ENCODE data around the gene ZNF804B. TPM values are rescaled to one million over a fixed set of nuclear protein-coding genes. Genes with fewer than 3 reads are reported as not detected.

The ZNF804B gene
- total and polyA plus RNA-seq, 7 donors = 0.01 to 0.41 (median 0.32) TPM; not detected in 3

GRCh38 chr7:89264126-89264525 lies 504.6 kb downstream of the ZNF804B start:
- no peak for DNase-seq
- intact Hi-C loops (cut with DNase I) = no loop called here

DNA sequence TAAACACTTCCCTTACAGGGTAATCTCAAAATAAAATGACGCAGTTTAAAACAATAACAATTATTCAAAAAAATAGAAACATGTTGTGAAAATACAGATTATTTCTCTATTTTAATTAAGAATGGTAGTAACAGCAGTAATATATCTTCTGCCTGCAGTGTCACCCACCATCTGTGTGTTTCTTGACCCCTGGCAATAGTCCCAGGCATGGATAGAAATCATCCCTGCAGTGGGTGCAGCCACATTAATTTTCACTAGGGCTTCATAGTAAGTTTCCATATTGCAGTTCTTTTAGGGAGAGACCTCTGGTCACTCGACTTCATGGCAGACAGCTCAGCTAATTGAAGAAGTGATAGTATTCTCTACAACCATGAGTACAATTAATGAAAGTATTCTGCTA lies 506.1 kb downstream of the ZNF804B start:
- Histone ChIP-seq H3K36me3 (no peaks in the 10 kb centered on the region), H3K9me3 (no peaks in the 10 kb centered on the region), H3K27me3 (no peaks in the 10 kb centered on the region), H3K4me1 (peaks cover 0 to 28% (median 4%) of the 10 kb centered on the region in 4 donors), H3K27ac (no peak overlapping the region), H3K4me3 (no peak overlapping the region)
- intact Hi-C loops (cut with DNase I) = no loop called here
- no peak for DNase-seq
- TF ChIP-seq EP300 (IDR thresholded peaks at IDR 0.05) (no peak), POLR2A (IDR thresholded peaks at IDR 0.05) (no peak), POLR2AphosphoS5 (IDR thresholded peaks at IDR 0.05) (no peak)
- TF ChIP-seq, protein P1, sequence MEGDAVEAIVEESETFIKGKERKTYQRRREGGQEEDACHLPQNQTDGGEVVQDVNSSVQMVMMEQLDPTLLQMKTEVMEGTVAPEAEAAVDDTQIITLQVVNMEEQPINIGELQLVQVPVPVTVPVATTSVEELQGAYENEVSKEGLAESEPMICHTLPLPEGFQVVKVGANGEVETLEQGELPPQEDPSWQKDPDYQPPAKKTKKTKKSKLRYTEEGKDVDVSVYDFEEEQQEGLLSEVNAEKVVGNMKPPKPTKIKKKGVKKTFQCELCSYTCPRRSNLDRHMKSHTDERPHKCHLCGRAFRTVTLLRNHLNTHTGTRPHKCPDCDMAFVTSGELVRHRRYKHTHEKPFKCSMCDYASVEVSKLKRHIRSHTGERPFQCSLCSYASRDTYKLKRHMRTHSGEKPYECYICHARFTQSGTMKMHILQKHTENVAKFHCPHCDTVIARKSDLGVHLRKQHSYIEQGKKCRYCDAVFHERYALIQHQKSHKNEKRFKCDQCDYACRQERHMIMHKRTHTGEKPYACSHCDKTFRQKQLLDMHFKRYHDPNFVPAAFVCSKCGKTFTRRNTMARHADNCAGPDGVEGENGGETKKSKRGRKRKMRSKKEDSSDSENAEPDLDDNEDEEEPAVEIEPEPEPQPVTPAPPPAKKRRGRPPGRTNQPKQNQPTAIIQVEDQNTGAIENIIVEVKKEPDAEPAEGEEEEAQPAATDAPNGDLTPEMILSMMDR (IDR thresholded peaks at IDR 0.05) = no peak
- 54 to 69% methylated on average over 2 of the region's 2 CpGs for WGBS, 2 donors

More at GRCh38 chr7:89264126-89264525, 504.6 kb downstream of the ZNF804B start:
- Histone ChIP-seq H3K36me3 (no peaks in the 10 kb centered on the region), H3K27ac (peak overlapping the region in 1 of 4 donors; percentile 36), H3K27me3 (no peaks in the 10 kb centered on the region), H3K4me3 (no peak overlapping the region), H3K9me3 (no peaks in the 10 kb centered on the region), H3K4me1 (peaks cover 0 to 28% (median 4%) of the 10 kb centered on the region in 4 donors)
- WGBS, 2 donors = 60 to 71% methylated on average over 4 of the region's 4 CpGs
- TF ChIP-seq EP300 (IDR thresholded peaks at IDR 0.05) (no peak), POLR2AphosphoS5 (IDR thresholded peaks at IDR 0.05) (peak in 2 of 4 donors; percentile 61 to 68)

DNA sequence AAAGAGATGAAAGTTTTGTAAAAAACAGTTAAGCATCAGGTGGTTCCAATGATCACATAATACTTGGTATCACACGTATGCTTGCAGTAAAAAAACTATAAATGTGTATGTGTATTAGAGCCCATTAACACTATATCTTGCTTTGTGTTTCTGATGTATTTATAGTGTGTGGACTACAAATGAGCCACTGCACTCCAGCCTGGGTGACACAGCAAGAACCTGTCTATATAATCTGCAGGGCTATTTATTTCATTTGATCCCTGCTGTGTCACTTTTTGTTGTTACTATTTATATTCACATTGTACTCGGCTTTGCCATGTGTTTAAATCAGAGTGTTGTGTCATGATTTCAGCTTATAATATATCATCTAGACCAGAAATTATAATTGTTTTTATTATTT lies 523.8 kb downstream of the ZNF804B start:
- Histone ChIP-seq H3K4me3 (no peak overlapping the region), H3K9me3 (no peaks in the 10 kb centered on the region), H3K27me3 (no peaks in the 10 kb centered on the region), H3K4me1 (no peaks in the 10 kb centered on the region), H3K36me3 (no peaks in the 10 kb centered on the region), H3K27ac (no peak overlapping the region)
- TF ChIP-seq POLR2AphosphoS5 (IDR thresholded peaks at IDR 0.05) (no peak), EP300 (IDR thresholded peaks at IDR 0.05) (no peak), POLR2A (IDR thresholded peaks at IDR 0.05) (no peak)
- TF ChIP-seq, protein P1 (IDR thresholded peaks at IDR 0.05) = no peak
- 79 to 82% methylated on average over 2 of the region's 2 CpGs for WGBS, 2 donors
- DNase-seq = no peak
- intact Hi-C loops (cut with DNase I) = no loop called here

GRCh38 chr7:89308535-89308934 lies 549.0 kb downstream of the ZNF804B start:
- no peak for DNase-seq
- H3K4me1 ChIP-seq = no peaks in the 10 kb centered on the region
- no peaks in the 10 kb centered on the region for H3K9me3 ChIP-seq
- TF ChIP-seq POLR2A (IDR thresholded peaks at IDR 0.05) (no peak), EP300 (IDR thresholded peaks at IDR 0.05) (no peak), POLR2AphosphoS5 (IDR thresholded peaks at IDR 0.05) (no peak)
- TF ChIP-seq, protein P1 (IDR thresholded peaks at IDR 0.05) = no peak
- no peak overlapping the region for H3K4me3 ChIP-seq
- no peaks in the 10 kb centered on the region for H3K27me3 ChIP-seq
- intact Hi-C loops (cut with DNase I) = no loop called here
- no peak overlapping the region for H3K27ac ChIP-seq
- H3K36me3 ChIP-seq = no peaks in the 10 kb centered on the region

DNA sequence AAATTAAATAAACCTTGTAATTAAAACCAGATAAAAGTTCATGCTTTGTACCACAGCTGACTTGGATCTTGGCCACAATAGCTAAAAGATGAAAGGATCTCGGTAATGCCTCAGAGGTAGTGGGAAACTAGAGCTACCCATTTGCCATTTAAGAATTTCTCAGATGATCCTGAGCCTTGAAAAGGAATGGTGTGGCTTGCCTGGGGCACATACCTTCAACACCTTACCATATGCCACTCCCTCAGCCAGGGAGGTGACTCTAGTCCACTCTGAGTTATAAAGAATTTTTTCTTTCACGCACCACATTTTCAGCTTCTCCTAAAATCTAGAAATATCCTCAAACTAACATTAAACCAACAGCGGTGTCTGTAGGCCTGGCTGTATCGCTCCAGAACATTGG lies 552.4 kb downstream of the ZNF804B start:
- Histone ChIP-seq H3K4me3 (no peak overlapping the region), H3K4me1 (no peaks in the 10 kb centered on the region), H3K36me3 (no peaks in the 10 kb centered on the region), H3K9me3 (no peaks in the 10 kb centered on the region), H3K27me3 (no peaks in the 10 kb centered on the region), H3K27ac (no peak overlapping the region)
- WGBS, 2 donors = 91 to 92% methylated on average over 4 of the region's 4 CpGs
- no peak for DNase-seq
- intact Hi-C loops (cut with DNase I) = no loop called here
- no peak for TF ChIP-seq EP300 (IDR thresholded peaks at IDR 0.05)
- TF ChIP-seq POLR2A (IDR thresholded peaks at IDR 0.05) = no peak

DNA sequence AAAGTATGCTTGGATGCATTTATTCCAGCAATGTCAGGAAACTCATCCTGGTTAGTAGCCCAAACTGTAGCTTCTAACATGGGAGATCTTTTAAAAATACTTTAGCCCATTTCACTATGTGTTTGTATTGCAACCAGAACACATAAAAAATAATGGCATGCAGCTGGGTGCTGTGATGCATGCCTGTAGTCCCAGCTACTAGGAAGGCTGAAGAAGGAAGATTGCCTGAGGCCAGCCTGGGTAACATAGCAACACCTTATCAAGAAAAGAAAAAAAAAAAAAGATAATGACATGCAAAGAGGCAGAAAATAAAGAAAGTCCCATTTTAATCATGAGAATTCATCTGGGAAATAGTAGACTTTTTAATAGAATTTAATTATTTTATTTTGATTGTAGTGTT lies 553.1 kb downstream of the ZNF804B start:
- no peak for DNase-seq
- Histone ChIP-seq H3K4me1 (no peaks in the 10 kb centered on the region), H3K27ac (no peak overlapping the region), H3K4me3 (no peak overlapping the region), H3K27me3 (no peaks in the 10 kb centered on the region), H3K9me3 (no peaks in the 10 kb centered on the region), H3K36me3 (no peaks in the 10 kb centered on the region)
- TF ChIP-seq EP300 (IDR thresholded peaks at IDR 0.05) = no peak
- TF ChIP-seq POLR2A (IDR thresholded peaks at IDR 0.05) = no peak
- TF ChIP-seq POLR2AphosphoS5 (IDR thresholded peaks at IDR 0.05) = no peak
- TF ChIP-seq, protein P1 (IDR thresholded peaks at IDR 0.05) = no peak
- intact Hi-C loops (cut with DNase I) = no loop called here

Data from sigmoid colon (tissue), 7 donors.